ENCODE results near the gene PTPN2. TPM values are rescaled to one million over a fixed set of nuclear protein-coding genes. Genes with fewer than 3 reads are reported as not detected.

PTPN2 gene
- total and polyA plus RNA-seq, 2 of the 4 experiments (the other 2 are of a cell fraction) = 13.2 to 30.6 TPM

GRCh38 chr18:12883372-12883683 lies 709 bp downstream of the PTPN2 start:
- TF ChIP-seq POLR2A (IDR thresholded peaks at IDR 0.05; ENCODE audit: low read depth, low read length) (no peak), NFE2L2 (IDR thresholded peaks at IDR 0.05; ENCODE audit: low read depth, low read length) (no peak), MAFK (IDR thresholded peaks at IDR 0.05; ENCODE audit: low read depth, low read length) (no peak), SMC3 (IDR thresholded peaks at IDR 0.05; ENCODE audit: low read depth, low read length) (no peak), FOS (IDR thresholded peaks at IDR 0.05; ENCODE audit: low read depth, low read length) (no peak), RFX5 (IDR thresholded peaks at IDR 0.05; ENCODE audit: low read depth, low read length) (no peak), BHLHE40 (IDR thresholded peaks at IDR 0.05; ENCODE audit: low read depth, low read length) (no peak), RCOR1 (IDR thresholded peaks at IDR 0.05; ENCODE audit: insufficient replicate concordance, low read length) (no peak), MXI1 (IDR thresholded peaks at IDR 0.05; ENCODE audit: borderline replicate concordance, low read depth, low read length) (no peak), RAD21 (IDR thresholded peaks at IDR 0.05; ENCODE audit: low read length) (no peak), MAZ (IDR thresholded peaks at IDR 0.05; ENCODE audit: borderline replicate concordance, low read depth, low read length) (no peak)
- TF ChIP-seq, protein P1, sequence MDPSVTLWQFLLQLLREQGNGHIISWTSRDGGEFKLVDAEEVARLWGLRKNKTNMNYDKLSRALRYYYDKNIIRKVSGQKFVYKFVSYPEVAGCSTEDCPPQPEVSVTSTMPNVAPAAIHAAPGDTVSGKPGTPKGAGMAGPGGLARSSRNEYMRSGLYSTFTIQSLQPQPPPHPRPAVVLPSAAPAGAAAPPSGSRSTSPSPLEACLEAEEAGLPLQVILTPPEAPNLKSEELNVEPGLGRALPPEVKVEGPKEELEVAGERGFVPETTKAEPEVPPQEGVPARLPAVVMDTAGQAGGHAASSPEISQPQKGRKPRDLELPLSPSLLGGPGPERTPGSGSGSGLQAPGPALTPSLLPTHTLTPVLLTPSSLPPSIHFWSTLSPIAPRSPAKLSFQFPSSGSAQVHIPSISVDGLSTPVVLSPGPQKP (IDR thresholded peaks at IDR 0.05; ENCODE audit: borderline replicate concordance, low read depth, low read length) = no peak
- TF ChIP-seq, protein P2, sequence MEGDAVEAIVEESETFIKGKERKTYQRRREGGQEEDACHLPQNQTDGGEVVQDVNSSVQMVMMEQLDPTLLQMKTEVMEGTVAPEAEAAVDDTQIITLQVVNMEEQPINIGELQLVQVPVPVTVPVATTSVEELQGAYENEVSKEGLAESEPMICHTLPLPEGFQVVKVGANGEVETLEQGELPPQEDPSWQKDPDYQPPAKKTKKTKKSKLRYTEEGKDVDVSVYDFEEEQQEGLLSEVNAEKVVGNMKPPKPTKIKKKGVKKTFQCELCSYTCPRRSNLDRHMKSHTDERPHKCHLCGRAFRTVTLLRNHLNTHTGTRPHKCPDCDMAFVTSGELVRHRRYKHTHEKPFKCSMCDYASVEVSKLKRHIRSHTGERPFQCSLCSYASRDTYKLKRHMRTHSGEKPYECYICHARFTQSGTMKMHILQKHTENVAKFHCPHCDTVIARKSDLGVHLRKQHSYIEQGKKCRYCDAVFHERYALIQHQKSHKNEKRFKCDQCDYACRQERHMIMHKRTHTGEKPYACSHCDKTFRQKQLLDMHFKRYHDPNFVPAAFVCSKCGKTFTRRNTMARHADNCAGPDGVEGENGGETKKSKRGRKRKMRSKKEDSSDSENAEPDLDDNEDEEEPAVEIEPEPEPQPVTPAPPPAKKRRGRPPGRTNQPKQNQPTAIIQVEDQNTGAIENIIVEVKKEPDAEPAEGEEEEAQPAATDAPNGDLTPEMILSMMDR (conservative IDR thresholded peaks at IDR 0.05; ENCODE audit: low read depth, low read length) = no peak
- Histone ChIP-seq H4K8ac (ENCODE audit: low read depth in 2 of 2, low read length in 2 of 2) (peak overlapping the region; percentile 6 to 64; a peak in 3 of 4 replicates), H3K23ac (ENCODE audit: low read depth, low read length) (peak overlapping the region; percentile 96; the same call in 1 of the 2 replicates), H2AK5ac (ENCODE audit: low read depth, low read length) (no peak overlapping the region), H3K9me1 (ENCODE audit: insufficient read depth, low read length) (peaks cover 14% of the 10 kb centered on the region), H4K5ac (ENCODE audit: low read depth, low read length) (peak overlapping the region; percentile 52), H2BK120ac (ENCODE audit: low read depth, low read length) (no peak overlapping the region), H4K91ac (ENCODE audit: insufficient read depth, low read depth, low read length) (peak overlapping the region; percentile 60), H2BK15ac (ENCODE audit: low read depth, low read length) (no peak overlapping the region), H3K36me3 (ENCODE audit: control insufficient read depth, insufficient read depth, low read length) (no peaks in the 10 kb centered on the region), H3K9ac (ENCODE audit: low read depth, low read length) (peak overlapping the region; percentile 87), H3K4me2 (ENCODE audit: low read depth, low read length) (peak overlapping the region; percentile 100), H3K27ac (ENCODE audit: insufficient read depth, low read length) (peak overlapping the region; percentile 87), H3K4me1 (ENCODE audit: control insufficient read depth, insufficient read depth, low read length) (peaks cover 10% of the 10 kb centered on the region), H2AK9ac (replicated peaks; ENCODE audit: low read depth, low read length, poor library complexity) (peak overlapping the region; percentile 100), H3K4me3 (ENCODE audit: insufficient read depth, low read depth, low read length) (peak overlapping the region; percentile 71), H3K18ac (ENCODE audit: low read depth, low read length) (peak overlapping the region; percentile 59), H3K4ac (ENCODE audit: low read depth, low read length) (peak overlapping the region; percentile 61), H3K27me3 (ENCODE audit: control insufficient read depth, insufficient read depth, low read length) (no peaks in the 10 kb centered on the region), H2AFZ (replicated peaks; ENCODE audit: low read length, poor library complexity) (peak overlapping the region; percentile 100), H3K56ac (ENCODE audit: extremely low read depth, insufficient read depth, low read length) (peak overlapping the region; percentile 31), H3K79me1 (ENCODE audit: low read depth in 1 of 2, low read length in 2 of 2) (peaks cover 20 to 58% of the 10 kb centered on the region in 2 experiments), H3K9me3 (ENCODE audit: control insufficient read depth, insufficient read depth, low read length) (no peaks in the 10 kb centered on the region), H3K14ac (replicated peaks; ENCODE audit: low read depth, low read length) (peak overlapping the region; percentile 73), H2BK20ac (ENCODE audit: low read depth, low read length) (no peak overlapping the region), H2BK5ac (ENCODE audit: low read depth, low read length, poor library complexity, severe bottlenecking) (peak overlapping the region; percentile 63), H4K20me1 (ENCODE audit: insufficient read depth, low read length) (peaks cover 18% of the 10 kb centered on the region; the same call in 1 of the 2 replicates)
- 0% methylated on average over 27 of the region's 38 CpGs; no CpG with 5 or more reads in 1 of the 2 experiments for WGBS, 2 experiments (ENCODE audit: extremely low coverage in 2 of 2, insufficient read length in 1 of 2)
- ChIA-PET POLR2A (ENCODE audit: unreplicated experiment) (interaction anchor here (0.6 to 1.0 kb wide), 15 partner anchors 10 to 867 kb away, joined by 3 to 18 read pairs (median 5); no protein-coding TSS in a partner anchor), CTCF (interaction anchor here (0.9 to 1.5 kb wide), 2 partner anchors 44 to 101 kb away, joined by 3 read pairs; no protein-coding TSS in a partner anchor)
- no TSS peak for BruUV-seq (replicated peaks)
- DNase-seq = no peak
- intact Hi-C loops (cut with micrococcal nuclease) = loop anchor here (2.0 kb wide), 1 partner anchor 45 kb away; no protein-coding TSS in a partner anchor
- dilution Hi-C loops (cut with HindIII; ENCODE audit: low sequenced_read_pairs, unreplicated experiment) = no loop called here
- in situ Hi-C loops (cut with MboI; ENCODE audit: low sequenced_read_pairs) = no loop called here
- peak; percentile 16 for ATAC-seq (ENCODE audit: low read depth)
